ENCODE data around the gene AKT1S1. TPM values are rescaled to one million over a fixed set of nuclear protein-coding genes. Genes with fewer than 3 reads are reported as not detected.

The AKT1S1 gene
- total RNA-seq, 2 experiments from 2014 or later, result 7.3 to 19.8 TPM

DNA sequence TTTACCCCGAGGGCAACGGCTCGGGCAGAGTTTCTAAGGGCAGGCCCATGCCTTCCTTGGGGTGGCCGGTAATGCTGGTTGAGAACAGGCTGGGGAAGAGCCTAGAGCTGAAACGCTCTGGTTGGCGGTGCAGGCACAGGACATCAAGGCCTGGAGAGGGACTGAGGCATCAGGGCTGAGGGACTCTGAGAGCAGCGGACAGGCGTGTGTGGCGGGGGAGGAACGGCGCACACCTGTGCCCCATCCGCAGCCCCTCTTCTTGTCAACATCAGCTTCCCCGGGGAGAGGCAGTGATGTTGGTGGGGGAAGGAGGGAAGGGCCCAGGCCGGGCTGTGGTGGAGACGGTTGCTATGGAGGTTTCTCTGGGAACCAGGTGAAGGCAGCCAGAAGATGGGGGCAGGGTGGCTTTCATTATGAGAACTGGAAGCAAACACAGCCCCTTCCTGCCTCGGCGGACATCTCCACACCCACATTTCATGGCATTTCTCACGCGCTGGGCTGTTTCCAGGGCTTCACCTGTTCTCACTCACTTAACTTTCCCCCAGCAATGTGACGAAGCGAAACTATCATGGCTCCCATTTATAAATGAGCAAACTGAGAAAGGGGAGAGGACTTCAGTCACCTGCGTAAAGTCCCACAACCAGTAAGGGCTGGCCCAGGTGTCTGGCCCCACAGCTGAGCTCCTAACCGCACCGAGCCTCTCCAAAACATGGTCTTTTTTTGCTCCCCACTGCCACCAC, 43.6 kb upstream of the AKT1S1 start:
- H3K36me3 ChIP-seq (ENCODE audit: insufficient read depth, low read length), result peaks cover 95% of the 10 kb centered on the region
- ChIA-PET CTCF (ENCODE audit: unreplicated experiment) (no interaction called here), POLR2A (interaction anchor here (0.6 kb wide), 1 partner anchor 17 kb away, joined by 5 read pairs; no protein-coding TSS in a partner anchor)
- no peak for TF ChIP-seq EZH2phosphoT487 (IDR thresholded peaks at IDR 0.05; ENCODE audit: borderline replicate concordance, low read depth, low read length)
- TF ChIP-seq, protein P1, sequence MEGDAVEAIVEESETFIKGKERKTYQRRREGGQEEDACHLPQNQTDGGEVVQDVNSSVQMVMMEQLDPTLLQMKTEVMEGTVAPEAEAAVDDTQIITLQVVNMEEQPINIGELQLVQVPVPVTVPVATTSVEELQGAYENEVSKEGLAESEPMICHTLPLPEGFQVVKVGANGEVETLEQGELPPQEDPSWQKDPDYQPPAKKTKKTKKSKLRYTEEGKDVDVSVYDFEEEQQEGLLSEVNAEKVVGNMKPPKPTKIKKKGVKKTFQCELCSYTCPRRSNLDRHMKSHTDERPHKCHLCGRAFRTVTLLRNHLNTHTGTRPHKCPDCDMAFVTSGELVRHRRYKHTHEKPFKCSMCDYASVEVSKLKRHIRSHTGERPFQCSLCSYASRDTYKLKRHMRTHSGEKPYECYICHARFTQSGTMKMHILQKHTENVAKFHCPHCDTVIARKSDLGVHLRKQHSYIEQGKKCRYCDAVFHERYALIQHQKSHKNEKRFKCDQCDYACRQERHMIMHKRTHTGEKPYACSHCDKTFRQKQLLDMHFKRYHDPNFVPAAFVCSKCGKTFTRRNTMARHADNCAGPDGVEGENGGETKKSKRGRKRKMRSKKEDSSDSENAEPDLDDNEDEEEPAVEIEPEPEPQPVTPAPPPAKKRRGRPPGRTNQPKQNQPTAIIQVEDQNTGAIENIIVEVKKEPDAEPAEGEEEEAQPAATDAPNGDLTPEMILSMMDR (conservative IDR thresholded peaks at IDR 0.05; ENCODE audit: low read length), result no peak
- H3K9me2 ChIP-seq (ENCODE audit: insufficient read depth, low read length), result no peaks in the 10 kb centered on the region
- H3K79me2 ChIP-seq (ENCODE audit: insufficient read depth, low read depth, low read length), result peaks cover 92% of the 10 kb centered on the region
- intact Hi-C loops (cut with micrococcal nuclease; ENCODE audit: unreplicated experiment), result no loop called here
- DNase-seq (ENCODE audit: low spot score), result no peak
- H3K4me2 ChIP-seq (ENCODE audit: low read length), result no peak overlapping the region
- no peak overlapping the region for H2AFZ ChIP-seq (ENCODE audit: low read length)
- H3K4me3 ChIP-seq (ENCODE audit: low read depth, low read length, poor library complexity, severe bottlenecking), result no peak overlapping the region
- H3K27ac ChIP-seq (ENCODE audit: low read depth, low read length, poor library complexity, severe bottlenecking), result no peak overlapping the region
- H4K20me1 ChIP-seq (ENCODE audit: insufficient read depth, low read length), result no peaks in the 10 kb centered on the region
- no peaks in the 10 kb centered on the region for H3K9me3 ChIP-seq (ENCODE audit: low read length)
- BruUV-seq (replicated peaks), result no TSS peak
- peaks cover 36% of the 10 kb centered on the region for H3K4me1 ChIP-seq (ENCODE audit: insufficient read depth, low read length, poor library complexity, severe bottlenecking)

DNA sequence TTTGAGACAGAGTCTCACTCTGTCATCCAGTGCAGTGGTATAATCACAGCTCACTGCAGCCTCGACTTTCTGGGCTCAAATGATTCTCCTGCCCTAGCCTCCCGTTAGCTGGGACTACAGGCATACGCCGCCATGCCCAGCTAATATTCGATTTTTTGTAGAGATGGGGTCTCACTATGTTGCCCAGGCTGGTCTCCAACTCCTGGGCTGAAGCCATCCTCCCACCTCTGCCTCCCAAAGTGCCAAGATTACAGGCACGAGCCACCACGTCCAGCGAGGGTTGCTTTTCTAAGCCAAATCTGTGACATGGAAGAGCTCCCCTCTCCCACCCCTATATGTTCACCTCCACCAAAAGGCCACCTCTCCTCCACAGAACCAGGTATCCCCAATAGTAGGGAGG, 40.9 kb upstream of the AKT1S1 start:
- Histone ChIP-seq H2AFZ (ENCODE audit: low read length) (no peak overlapping the region), H3K4me3 (ENCODE audit: low read depth, low read length, poor library complexity, severe bottlenecking) (no peak overlapping the region), H4K20me1 (ENCODE audit: insufficient read depth, low read length) (no peaks in the 10 kb centered on the region; the same call in 1 of the 2 replicates), H3K9me2 (ENCODE audit: insufficient read depth, low read length) (no peaks in the 10 kb centered on the region), H3K36me3 (ENCODE audit: insufficient read depth, low read length) (peaks cover 96% of the 10 kb centered on the region), H3K27ac (ENCODE audit: low read depth, low read length, poor library complexity, severe bottlenecking) (no peak overlapping the region), H3K4me2 (ENCODE audit: low read length) (no peak overlapping the region), H3K79me2 (ENCODE audit: insufficient read depth, low read depth, low read length) (peaks cover 75% of the 10 kb centered on the region), H3K9me3 (ENCODE audit: low read length) (no peaks in the 10 kb centered on the region), H3K4me1 (ENCODE audit: insufficient read depth, low read length, poor library complexity, severe bottlenecking) (peaks cover 9% of the 10 kb centered on the region)
- TF ChIP-seq, protein P1 (conservative IDR thresholded peaks at IDR 0.05; ENCODE audit: low read length), result no peak
- TF ChIP-seq EZH2phosphoT487 (IDR thresholded peaks at IDR 0.05; ENCODE audit: borderline replicate concordance, low read depth, low read length), result no peak
- no peak for DNase-seq (ENCODE audit: low spot score)
- ChIA-PET CTCF (ENCODE audit: unreplicated experiment) (no interaction called here), POLR2A (interaction anchor here (1.0 kb wide), 1 partner anchor 10 kb away, joined by 3 read pairs; no protein-coding TSS in a partner anchor)
- no TSS peak for BruUV-seq (replicated peaks)
- intact Hi-C loops (cut with micrococcal nuclease; ENCODE audit: unreplicated experiment), result no loop called here
